Loucy (cell line): ENCODE results near the gene MARS1.

Experiments used
- EZH2phosphoT487 ChIP-seq: fragments of 200-600 bp; IDR thresholded peaks from 2 replicates; pipeline ENCODE4 v1.6.1; 2018; ENCODE audit warnings: antibody characterized with exemption, mild to moderate bottlenecking, moderate library complexity, borderline replicate concordance
- TF ChIP-seq, protein P1 (sequence below): fragments of 200-600 bp; sonication (generic); conservative IDR thresholded peaks from 2 replicates; pipeline ENCODE4 v1.5.1; 2014; ENCODE audit warnings: mild to moderate bottlenecking, antibody characterized with exemption, low read length

DNA sequence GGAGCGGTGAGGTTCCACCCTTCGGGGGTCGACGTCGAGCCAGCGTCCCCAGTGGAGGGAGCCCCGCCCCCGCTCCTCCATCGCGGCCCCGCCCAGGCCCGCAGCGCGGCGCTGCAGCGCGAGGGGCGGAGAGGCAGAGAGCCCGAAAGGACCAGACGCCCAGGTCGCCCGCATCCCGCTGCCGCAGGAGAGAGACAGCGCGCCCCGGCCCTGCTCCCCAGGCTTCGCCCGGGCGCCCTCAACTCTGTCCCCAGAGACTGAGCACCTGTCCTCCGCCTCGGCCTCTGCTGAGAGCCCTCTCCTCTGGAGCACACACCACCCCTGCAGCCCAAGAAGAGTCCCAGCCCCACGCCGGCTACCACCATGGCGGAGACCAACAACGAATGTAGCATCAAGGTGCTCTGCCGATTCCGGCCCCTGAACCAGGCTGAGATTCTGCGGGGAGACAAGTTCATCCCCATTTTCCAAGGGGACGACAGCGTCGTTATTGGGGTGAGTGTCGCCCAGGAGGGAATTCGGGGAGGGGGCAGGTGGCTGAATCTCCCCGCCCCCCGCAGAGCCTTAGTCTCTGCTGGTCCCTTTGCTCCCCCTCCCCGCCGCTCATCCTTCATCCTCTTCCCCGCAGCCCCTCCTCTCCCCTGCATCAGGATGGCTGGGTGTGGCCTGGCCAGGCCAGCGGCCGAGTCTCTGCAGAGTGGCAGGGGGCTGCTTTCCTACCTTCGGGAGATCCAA, 62.2 kb downstream of the MARS1 start, which contains the start of gene KIF5A:
- TF ChIP-seq, protein P1, sequence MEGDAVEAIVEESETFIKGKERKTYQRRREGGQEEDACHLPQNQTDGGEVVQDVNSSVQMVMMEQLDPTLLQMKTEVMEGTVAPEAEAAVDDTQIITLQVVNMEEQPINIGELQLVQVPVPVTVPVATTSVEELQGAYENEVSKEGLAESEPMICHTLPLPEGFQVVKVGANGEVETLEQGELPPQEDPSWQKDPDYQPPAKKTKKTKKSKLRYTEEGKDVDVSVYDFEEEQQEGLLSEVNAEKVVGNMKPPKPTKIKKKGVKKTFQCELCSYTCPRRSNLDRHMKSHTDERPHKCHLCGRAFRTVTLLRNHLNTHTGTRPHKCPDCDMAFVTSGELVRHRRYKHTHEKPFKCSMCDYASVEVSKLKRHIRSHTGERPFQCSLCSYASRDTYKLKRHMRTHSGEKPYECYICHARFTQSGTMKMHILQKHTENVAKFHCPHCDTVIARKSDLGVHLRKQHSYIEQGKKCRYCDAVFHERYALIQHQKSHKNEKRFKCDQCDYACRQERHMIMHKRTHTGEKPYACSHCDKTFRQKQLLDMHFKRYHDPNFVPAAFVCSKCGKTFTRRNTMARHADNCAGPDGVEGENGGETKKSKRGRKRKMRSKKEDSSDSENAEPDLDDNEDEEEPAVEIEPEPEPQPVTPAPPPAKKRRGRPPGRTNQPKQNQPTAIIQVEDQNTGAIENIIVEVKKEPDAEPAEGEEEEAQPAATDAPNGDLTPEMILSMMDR: no peak
- TF ChIP-seq EZH2phosphoT487: no peak
